Natural killer cell (primary cell): Measurements from ENCODE around the gene PCDH9. TPM values are rescaled to one million over a fixed set of nuclear protein-coding genes. Genes with fewer than 3 reads are reported as not detected.

Experiments
- ATAC-seq, 3 donors: fragments of 150-1000 bp in 2 of 3; fragments of 200-7000 bp in 1 of 3; cut with Tn5 transposase; 1 replicate in 1 of 3; 2 replicates in 2 of 3; pipeline ENCODE4 v1.10.0; 2021; ENCODE audit warnings: mild to moderate bottlenecking in 2 of 3, moderate library complexity in 2 of 3
- DNase-seq, 2 donors: peaks; one replicate each; pipeline versions ENCODE4 v3.0.0 to v3.0.0-alpha.2; 2013 to 2021; ENCODE audit warnings: mixed read lengths in 1 of 2
- H3K27ac ChIP-seq: one replicate; pipeline ENCODE4 v1.5.1; 2013; ENCODE audit warnings: mild to moderate bottlenecking, low read length
- H3K27me3 ChIP-seq: one replicate; pipeline ENCODE4 v1.6.1; 2013; ENCODE audit warnings: low read length; ENCODE audit not compliant: control insufficient read depth, insufficient read depth
- H3K36me3 ChIP-seq: one replicate; pipeline ENCODE4 v1.6.1; 2013; ENCODE audit warnings: low read length; ENCODE audit not compliant: control insufficient read depth, insufficient read depth
- H3K4me1 ChIP-seq: one replicate; pipeline ENCODE4 v1.6.1; 2013; ENCODE audit warnings: low read length; ENCODE audit not compliant: control insufficient read depth, insufficient read depth
- H3K4me3 ChIP-seq: one replicate; pipeline ENCODE4 v1.5.1; 2013; ENCODE audit warnings: low read length
- H3K9me3 ChIP-seq: one replicate; pipeline ENCODE4 v1.6.1; 2013; ENCODE audit warnings: low read length; ENCODE audit not compliant: control insufficient read depth, insufficient read depth
- H3K27ac Mint-ChIP-seq, 2 donors: one replicate each; pipeline ENCODE4 v1.8.0; 2022; ENCODE audit warnings: mild to moderate bottlenecking in 2 of 2, mixed read lengths in 2 of 2, moderate library complexity in 1 of 2
- H3K27me3 Mint-ChIP-seq, 2 donors: one replicate each; pipeline ENCODE4 v1.8.0; 2022; ENCODE audit warnings: low read depth in 2 of 2, mixed read lengths in 2 of 2
- H3K36me3 Mint-ChIP-seq: one replicate; pipeline ENCODE4 v1.8.0; 2022; ENCODE audit warnings: mixed read lengths
- H3K4me1 Mint-ChIP-seq, 2 donors: one replicate each; pipeline ENCODE4 v1.8.0; 2022; ENCODE audit warnings: mixed read lengths in 2 of 2
- H3K4me3 Mint-ChIP-seq: one replicate; pipeline ENCODE4 v1.8.0; 2022; ENCODE audit warnings: mild to moderate bottlenecking, moderate library complexity, mixed read lengths
- H3K9me3 Mint-ChIP-seq, 2 donors: one replicate each; pipeline ENCODE4 v1.8.0; 2022; ENCODE audit warnings: mixed read lengths in 2 of 2
- CTCF ChIP-seq: fragments of 200-600 bp; IDR thresholded peaks from one replicate; pipeline ENCODE4 v1.8.0; 2022; ENCODE audit warnings: antibody characterized with exemption
- WGBS: methylation state at CpG from one replicate; pipeline ENCODE4 v1.1.7; 2013; ENCODE audit warnings: missing lambda C conversion rate; ENCODE audit not compliant: insufficient coverage; 5-methylcytosine and 5-hydroxymethylcytosine counted together
- intact Hi-C: fragments of 100-400 bp; cut with micrococcal nuclease; formaldehyde crosslinking; loops from one replicate; pipeline ENCODE4 v1.14.2; 2022
- total RNA-seq, 4 donors: library from RNA; stranded (reverse); fragments of 120-200 nt in 1 of 4; gene quantifications; one replicate each; pipeline versions ENCODE4 v1.2.3 to v1.2.4, GENCODE V29; 2013 to 2022

PCDH9 gene
- total RNA-seq, 3 donors from 2014 or later (not counting 1 experiment from before 2014, with no cell fraction given), result 0.43 to 1.5 (median 0.68) TPM

GRCh38 chr13:67001363-67001762, 228.8 kb downstream of the PCDH9 start:
- H3K4me1 ChIP-seq, result no peaks in the 10 kb centered on the region
- H3K27me3 ChIP-seq, result no peaks in the 10 kb centered on the region
- no peaks in the 10 kb centered on the region for H3K36me3 ChIP-seq
- WGBS, result 93% methylated on average over 5 of the region's 5 CpGs
- Mint-ChIP-seq H3K27ac (no peak overlapping the region), H3K9me3 (peaks cover 5 to 8% of the 10 kb centered on the region in 2 donors), H3K4me3 (no peak overlapping the region), H3K4me1 (no peaks in the 10 kb centered on the region), H3K27me3 (no peaks in the 10 kb centered on the region), H3K36me3 (no peaks in the 10 kb centered on the region)
- ATAC-seq (no peak), DNase-seq (no peak)
- intact Hi-C loops, result no loop called here
- H3K27ac ChIP-seq, result no peak overlapping the region
- no peak for TF ChIP-seq CTCF
- no peaks in the 10 kb centered on the region for H3K9me3 ChIP-seq
- no peak overlapping the region for H3K4me3 ChIP-seq

- Mint-ChIP-seq H3K27ac (no peak overlapping the region), H3K4me1 (no peaks in the 10 kb centered on the region), H3K4me3 (no peak overlapping the region), H3K9me3 (peaks cover 5% of the 10 kb centered on the region in 2 donors), H3K36me3 (no peaks in the 10 kb centered on the region), H3K27me3 (no peaks in the 10 kb centered on the region)
- ATAC-seq (no peak), DNase-seq (no peak)
- no peak overlapping the region for H3K4me3 ChIP-seq
- TF ChIP-seq CTCF, result no peak
- no peaks in the 10 kb centered on the region for H3K9me3 ChIP-seq
- no peaks in the 10 kb centered on the region for H3K36me3 ChIP-seq
- no peaks in the 10 kb centered on the region for H3K27me3 ChIP-seq
- no peaks in the 10 kb centered on the region for H3K4me1 ChIP-seq
- intact Hi-C loops, result no loop called here
- 100% methylated on average over 1 of the region's 1 CpG for WGBS
- no peak overlapping the region for H3K27ac ChIP-seq
Measured at GRCh38 chr13:66996503-66996902, 233.6 kb downstream of the PCDH9 start.

GRCh38 chr13:66995203-66995611, 234.9 kb downstream of the PCDH9 start:
- Mint-ChIP-seq H3K27ac (no peak overlapping the region), H3K4me1 (no peaks in the 10 kb centered on the region), H3K36me3 (no peaks in the 10 kb centered on the region), H3K4me3 (no peak overlapping the region), H3K27me3 (no peaks in the 10 kb centered on the region), H3K9me3 (peaks cover 5% of the 10 kb centered on the region in 2 donors)
- no peak for DNase-seq
- Histone ChIP-seq H3K4me1 (no peaks in the 10 kb centered on the region), H3K27me3 (no peaks in the 10 kb centered on the region), H3K9me3 (no peaks in the 10 kb centered on the region), H3K4me3 (no peak overlapping the region), H3K36me3 (no peaks in the 10 kb centered on the region), H3K27ac (peak overlapping the region; percentile 49)
- intact Hi-C loops, result no loop called here
- no peak for TF ChIP-seq CTCF
- 23% methylated on average over 5 of the region's 5 CpGs for WGBS
- no peak for ATAC-seq

GRCh38 chr13:66994517-66995202, 235.5 kb downstream of the PCDH9 start:
- no peaks in the 10 kb centered on the region for H3K27me3 Mint-ChIP-seq
- no peaks in the 10 kb centered on the region for H3K36me3 Mint-ChIP-seq
- no peaks in the 10 kb centered on the region for H3K4me1 Mint-ChIP-seq
- WGBS, result 49% methylated on average over 6 of the region's 9 CpGs
- H3K27ac ChIP-seq, result peak overlapping the region; percentile 49
- no peaks in the 10 kb centered on the region for H3K27me3 ChIP-seq
- DNase-seq, result no peak
- no peak overlapping the region for H3K4me3 ChIP-seq
- H3K9me3 Mint-ChIP-seq, result peaks cover 5% of the 10 kb centered on the region in 2 donors
- H3K36me3 ChIP-seq, result no peaks in the 10 kb centered on the region
- peak overlapping the region; percentile 7 for H3K4me3 Mint-ChIP-seq
- no peak for ATAC-seq
- H3K27ac Mint-ChIP-seq, result no peak overlapping the region
- no peak for TF ChIP-seq CTCF
- no peaks in the 10 kb centered on the region for H3K4me1 ChIP-seq
- intact Hi-C loops, result no loop called here
- H3K9me3 ChIP-seq, result no peaks in the 10 kb centered on the region
